ENCODE results near the gene DLGAP1. TPM values are rescaled to one million over a fixed set of nuclear protein-coding genes. Genes with fewer than 3 reads are reported as not detected.

Gene DLGAP1
- total and polyA plus RNA-seq, 2 of the 13 experiments (the other 11 are each of a cell fraction or from before 2014, with no cell fraction given), result 0.01 TPM; not detected in 1

- TF ChIP-seq, protein P1, sequence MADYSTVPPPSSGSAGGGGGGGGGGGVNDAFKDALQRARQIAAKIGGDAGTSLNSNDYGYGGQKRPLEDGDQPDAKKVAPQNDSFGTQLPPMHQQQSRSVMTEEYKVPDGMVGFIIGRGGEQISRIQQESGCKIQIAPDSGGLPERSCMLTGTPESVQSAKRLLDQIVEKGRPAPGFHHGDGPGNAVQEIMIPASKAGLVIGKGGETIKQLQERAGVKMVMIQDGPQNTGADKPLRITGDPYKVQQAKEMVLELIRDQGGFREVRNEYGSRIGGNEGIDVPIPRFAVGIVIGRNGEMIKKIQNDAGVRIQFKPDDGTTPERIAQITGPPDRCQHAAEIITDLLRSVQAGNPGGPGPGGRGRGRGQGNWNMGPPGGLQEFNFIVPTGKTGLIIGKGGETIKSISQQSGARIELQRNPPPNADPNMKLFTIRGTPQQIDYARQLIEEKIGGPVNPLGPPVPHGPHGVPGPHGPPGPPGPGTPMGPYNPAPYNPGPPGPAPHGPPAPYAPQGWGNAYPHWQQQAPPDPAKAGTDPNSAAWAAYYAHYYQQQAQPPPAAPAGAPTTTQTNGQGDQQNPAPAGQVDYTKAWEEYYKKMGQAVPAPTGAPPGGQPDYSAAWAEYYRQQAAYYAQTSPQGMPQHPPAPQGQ (CRISPR knock-in tag; IDR thresholded peaks at IDR 0.05; ENCODE audit: borderline replicate concordance), result no peak
- peak; percentile 91 for TF ChIP-seq GATAD2A (CRISPR knock-in tag; IDR thresholded peaks at IDR 0.05)
- TF ChIP-seq ERF (CRISPR knock-in tag; IDR thresholded peaks at IDR 0.05), result peak; percentile 33; the same call in 1 of the 2 replicates
- no peak for TF ChIP-seq ZHX2 (IDR thresholded peaks at IDR 0.05; ENCODE audit: low read depth)
- peak; percentile 60; the same call in 1 of the 2 replicates for TF ChIP-seq ZHX2 (CRISPR knock-in tag; IDR thresholded peaks at IDR 0.05; ENCODE audit: borderline replicate concordance)
- peak; percentile 65; the same call in 1 of the 2 replicates for TF ChIP-seq KDM1A (CRISPR knock-in tag; IDR thresholded peaks at IDR 0.05)
Observed at GRCh38 chr18:3665780-3666525, 789.2 kb downstream of the DLGAP1 start (continued).

Data from HepG2 (cell line).